Mucosa of gallbladder (tissue), 1 donor: ENCODE results near the gene U2AF1L4. TPM values are rescaled to one million over a fixed set of nuclear protein-coding genes. Genes with fewer than 3 reads are reported as not detected.

Experiments used
- DNase-seq: peaks from one replicate; pipeline ENCODE4 v3.0.0-alpha.2; 2020; ENCODE audit warnings: low spot score
- total RNA-seq: library from RNA; stranded (reverse); gene quantifications from one replicate; pipeline ENCODE4 v1.2.1, GENCODE V29; 2021
- donor health status: DM: no; HTN: no; CAD: no.

Gene U2AF1L4
- total RNA-seq, 1 donor from 2014 or later = 23.9 TPM

DNA sequence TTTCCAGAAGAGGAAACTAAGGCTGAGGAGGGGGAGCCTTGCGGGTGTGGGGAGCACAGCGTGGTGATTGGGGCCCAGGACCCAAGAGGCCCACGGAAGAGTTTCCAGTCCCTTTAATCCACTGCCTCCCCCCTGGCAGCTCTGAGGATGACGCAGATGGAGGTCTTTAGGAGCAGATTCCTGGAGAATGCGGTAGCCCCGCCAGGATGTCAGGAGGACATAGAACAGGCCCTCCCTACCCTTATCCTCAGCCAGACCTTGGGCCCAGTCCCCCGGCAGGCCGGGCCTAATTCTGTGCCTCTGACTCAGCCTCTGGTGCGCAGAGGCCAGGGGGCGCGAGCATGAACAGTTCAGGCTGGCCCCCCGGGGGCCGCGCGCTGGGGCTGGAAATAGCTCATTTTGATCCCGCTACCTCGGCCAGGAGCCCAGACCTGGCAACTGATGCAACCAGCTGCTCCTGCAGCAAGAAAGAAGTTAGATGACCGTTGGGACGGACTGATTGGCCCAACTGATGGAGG, 12.1 kb upstream of the U2AF1L4 start:
- DNase-seq = peak; percentile 91

DNA sequence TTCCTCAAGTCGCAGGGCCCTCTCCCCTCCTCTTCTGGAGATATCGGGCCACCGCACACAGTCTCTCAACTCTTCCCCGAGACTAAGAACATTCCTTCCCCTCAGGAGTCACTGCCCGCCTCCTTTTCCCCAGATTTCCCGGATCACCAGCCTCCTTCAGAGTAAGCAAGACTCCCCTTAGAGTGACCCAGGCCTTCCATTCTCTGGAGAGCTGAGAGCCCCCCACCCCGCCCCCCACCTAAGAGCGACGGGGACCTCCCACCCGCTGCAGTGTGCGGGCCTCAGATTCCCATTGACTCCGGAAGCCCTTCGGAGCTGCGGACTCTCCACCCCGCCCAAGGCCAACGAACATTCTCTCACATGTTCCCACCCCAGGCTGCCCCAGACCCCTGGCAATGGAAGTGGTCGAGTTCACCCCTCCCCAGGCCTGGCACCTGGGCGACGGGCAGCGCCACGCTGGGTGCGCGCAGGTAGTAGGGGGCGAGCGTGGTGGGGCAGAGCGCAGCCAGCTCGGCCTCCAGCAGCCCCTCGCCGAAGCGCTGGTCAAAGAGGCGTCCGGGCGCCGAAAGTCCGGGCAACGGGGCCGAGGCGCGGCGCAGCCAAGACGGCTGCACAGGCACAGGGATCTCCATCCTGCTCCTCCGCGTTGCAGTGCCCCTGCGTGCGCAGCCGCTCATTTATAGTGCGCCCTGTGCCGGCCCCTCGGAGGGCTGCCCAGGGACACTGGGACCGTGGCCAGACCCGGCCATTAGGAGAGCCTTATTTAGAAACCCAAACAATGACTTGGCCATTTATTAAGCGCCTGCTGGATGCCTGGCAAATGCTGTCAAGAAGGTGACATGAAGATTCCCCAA, 11.4 kb upstream of the U2AF1L4 start, which contains the start of gene HSPB6:
Gene HSPB6 (minus strand): TSS at position 653 of the 854 bp plus-strand sequence. CDS start 21 bp downstream, at position 632.
- DNase-seq = peak; percentile 65

DNA sequence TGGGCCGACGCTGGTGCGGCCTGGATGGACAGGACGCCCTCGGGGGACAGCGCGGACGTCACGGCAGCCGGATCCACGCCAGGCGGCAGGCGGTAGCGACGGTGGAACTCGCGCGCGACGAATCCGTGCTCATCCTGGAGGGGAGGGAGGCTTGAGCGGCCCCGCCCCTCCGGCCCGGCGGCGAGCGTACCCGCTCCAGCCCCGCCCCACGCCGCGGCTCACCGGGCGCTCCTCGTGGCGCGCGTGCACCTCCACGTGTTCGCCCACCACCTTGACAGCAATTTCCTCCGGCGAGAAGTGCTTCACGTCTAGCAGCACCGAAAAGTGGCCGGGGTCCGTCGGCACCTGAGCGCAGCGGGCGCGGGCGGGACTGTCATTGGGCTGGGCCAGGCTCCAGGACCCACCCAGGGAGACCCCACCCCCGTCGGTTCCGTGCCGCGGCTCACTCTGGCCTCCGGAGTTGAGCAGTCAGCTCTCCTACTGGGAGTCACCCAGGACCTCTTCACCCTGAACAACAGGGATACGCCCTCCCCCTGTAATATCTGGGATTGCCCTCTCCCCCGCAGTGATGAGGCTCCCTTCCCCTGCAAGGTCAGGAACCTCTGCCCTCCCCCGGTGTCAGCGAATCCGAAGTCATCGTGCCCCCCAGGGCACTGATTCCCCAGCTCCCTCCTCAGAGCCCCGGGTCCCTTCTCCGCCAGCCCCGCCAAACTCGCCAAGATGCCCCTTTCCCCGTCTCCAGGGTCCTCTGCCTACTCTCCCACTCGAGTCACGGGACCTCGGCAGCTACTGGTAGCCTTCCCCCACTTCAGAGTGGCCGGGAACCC, 10.5 kb upstream of the U2AF1L4 start:
- DNase-seq = peak; percentile 83

DNA sequence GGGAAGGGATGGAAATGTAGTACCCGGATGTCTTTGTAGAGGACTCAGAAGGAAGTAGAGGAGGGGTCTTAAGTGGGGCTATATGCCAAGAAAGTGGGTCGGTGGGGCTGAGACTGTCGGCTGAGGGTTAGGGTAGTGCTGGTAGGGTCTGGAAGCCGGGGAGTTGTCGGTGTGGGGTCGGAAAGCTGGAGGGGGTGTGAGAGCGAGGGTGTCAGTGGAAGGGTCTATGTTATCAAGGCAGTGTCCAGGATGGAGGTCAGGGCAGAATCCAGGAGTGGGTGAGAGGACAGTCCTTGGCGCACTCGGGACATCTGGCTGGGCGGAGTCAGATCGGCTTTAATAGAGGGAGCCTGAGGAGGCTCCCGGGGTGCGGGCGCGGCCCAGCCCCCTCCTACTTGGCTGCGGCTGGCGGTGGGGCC, 9.9 kb upstream of the U2AF1L4 start:
- no peak for DNase-seq

DNA sequence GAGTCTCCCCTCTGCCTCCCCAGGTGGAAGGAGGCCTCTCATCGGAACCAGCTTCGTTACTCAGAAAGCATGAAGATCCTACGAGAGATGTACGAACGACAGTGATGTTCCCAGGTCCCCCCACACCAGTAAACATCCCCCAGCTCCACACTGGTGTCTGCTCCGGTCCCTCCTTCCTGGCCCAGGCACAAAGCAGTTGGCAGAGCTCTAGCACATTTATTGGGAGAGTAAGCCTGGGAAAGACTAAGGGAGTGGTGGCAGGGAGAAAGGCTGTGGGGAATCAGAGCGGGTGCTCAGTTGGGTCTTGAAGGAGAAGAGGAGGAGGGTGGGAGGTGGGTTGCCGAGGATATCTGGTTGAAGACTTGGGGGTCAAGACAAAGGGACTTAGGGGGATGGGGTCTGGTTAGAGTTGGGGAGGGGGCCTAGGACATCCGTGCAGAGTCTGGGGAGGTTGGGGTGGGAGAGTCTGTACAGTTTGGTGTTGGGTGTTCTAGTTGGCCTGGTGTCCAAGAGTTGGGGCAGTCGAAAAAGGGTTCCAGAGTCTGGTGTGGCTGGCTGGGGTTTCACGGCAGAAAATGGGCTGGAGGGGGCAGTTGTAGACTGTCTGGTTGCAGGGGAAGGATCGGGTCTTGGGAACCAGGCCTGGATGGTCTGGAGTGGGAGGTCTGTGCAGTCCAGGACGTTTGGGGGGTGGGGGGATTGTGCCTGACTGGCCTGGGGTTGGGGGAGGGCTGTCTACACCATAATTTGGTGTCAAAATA, 9.3 kb upstream of the U2AF1L4 start:
- DNase-seq = no peak

DNA sequence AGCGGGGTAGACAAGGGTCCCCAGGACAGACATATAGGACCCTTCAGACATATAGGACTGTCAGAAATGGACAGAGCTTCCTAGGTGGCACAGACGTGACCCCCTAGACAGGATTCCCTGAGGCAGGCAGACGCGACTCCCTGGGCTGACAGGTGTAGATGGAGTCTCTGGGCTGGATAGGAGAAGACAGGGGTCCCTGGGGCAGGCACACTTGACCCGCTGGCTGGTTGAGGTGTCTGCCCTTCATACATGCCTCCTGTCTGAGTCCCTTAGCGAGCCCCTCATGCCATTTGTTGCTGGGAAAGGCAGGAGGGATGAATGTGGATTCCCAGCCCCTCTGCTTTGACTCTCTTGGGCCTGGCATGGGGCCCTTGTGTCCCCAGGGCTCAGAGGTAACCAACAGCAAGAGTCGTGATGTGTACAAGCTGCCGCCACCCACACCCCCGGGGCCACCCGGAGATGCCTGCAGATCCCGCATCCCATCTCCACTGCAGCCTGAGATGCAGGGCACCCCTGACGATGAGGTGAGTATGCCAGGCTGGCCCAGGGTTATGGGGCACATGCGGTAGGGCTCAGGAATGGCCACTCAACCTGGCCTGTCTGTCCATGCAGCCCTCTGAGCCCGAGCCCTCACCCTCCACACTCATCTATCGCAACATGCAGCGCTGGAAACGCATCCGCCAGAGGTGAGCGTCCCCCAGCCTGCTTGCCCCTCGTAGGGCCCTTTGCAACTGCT, 8.6 kb upstream of the U2AF1L4 start:
- DNase-seq = no peak

DNA sequence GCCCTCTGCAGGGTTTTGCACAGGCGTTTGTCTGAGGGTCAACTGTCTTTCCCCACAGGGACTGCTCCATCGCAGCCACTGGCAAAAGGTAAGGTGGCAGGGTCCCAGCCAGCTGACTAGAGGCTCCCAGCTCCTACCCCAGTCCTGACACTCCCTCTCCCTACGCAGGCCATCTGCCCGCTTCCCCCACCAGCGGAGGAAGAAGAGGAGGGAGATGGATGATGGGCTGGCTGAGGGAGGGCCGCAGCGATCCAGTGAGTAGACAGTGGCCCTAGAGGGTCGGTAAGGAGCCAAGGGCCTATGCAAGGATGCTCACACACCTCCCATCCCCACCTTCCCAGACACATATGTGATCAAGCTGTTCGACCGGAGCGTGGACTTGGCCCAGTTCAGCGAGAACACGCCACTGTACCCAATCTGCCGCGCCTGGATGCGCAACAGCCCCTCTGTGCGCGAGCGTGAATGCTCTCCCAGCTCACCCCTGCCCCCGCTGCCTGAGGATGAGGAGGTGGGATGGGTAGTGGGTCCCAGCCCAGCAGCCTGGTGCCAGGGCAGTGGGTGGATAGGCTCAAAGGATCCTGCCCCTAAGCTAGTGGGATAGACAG, 7.6 kb upstream of the U2AF1L4 start:
- no peak for DNase-seq

DNA sequence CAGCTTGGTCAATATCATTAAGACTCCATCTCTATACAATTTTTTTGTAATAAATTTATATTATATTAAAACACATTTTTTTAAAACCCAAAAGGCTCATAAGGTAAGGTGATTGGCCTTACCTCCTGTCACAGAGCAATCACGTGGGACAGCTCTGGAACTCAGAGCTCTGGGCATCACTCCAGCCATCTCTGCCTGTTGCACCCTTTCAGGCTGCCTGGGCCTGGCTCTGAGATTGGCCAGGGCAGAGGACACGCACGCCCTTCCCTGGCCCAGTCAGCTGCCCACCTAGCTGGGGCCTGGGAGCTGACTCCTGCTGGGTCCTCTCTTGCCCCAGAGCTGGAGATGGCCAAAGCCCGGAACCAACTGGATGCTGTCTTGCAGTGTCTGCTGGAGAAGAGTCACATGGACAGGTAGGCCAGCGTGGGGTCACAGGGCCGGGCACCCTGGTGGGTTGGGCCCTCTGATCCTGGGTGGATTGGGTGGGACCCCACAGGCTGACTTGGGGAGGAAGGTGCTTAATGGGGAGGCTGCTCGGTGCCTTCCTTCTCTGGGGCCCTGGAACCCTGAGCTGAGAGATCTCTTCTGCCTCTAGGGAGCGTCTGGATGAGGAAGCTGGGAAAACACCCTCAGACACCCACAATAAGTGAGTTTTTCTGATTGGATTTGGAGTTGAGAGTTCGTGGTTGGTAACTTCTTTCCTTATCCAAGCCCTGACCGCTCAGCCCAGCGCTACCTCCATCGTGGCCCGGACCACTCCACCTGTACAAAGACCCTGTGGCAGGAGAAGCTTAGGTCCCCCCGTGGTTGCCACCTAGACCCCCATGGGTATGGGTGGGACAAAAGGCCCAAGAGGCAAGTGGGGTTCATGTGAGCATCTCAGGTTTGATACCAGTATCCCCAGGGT, 6.9 kb upstream of the U2AF1L4 start:
- DNase-seq = no peak

DNA sequence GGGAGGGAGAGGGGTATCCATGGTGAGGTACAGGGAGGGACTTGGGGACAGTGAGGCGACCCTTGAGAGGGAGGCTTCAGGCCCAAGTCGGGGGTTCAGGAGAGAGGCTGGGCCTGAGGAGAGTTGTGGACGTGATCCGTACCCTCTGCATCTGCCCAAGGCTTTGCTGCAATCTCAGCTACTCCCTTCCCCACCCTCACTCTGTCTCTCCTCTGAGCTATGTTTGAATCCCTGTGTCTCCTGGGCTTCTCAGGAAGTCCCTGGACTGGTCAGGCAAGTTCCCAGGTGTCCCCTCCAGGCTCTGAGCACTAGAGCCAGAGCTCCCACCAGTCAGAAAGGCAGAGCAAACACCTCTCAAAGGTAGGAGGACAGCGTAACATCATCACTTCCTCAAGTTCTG, 4.9 kb upstream of the U2AF1L4 start:
- DNase-seq = no peak

DNA sequence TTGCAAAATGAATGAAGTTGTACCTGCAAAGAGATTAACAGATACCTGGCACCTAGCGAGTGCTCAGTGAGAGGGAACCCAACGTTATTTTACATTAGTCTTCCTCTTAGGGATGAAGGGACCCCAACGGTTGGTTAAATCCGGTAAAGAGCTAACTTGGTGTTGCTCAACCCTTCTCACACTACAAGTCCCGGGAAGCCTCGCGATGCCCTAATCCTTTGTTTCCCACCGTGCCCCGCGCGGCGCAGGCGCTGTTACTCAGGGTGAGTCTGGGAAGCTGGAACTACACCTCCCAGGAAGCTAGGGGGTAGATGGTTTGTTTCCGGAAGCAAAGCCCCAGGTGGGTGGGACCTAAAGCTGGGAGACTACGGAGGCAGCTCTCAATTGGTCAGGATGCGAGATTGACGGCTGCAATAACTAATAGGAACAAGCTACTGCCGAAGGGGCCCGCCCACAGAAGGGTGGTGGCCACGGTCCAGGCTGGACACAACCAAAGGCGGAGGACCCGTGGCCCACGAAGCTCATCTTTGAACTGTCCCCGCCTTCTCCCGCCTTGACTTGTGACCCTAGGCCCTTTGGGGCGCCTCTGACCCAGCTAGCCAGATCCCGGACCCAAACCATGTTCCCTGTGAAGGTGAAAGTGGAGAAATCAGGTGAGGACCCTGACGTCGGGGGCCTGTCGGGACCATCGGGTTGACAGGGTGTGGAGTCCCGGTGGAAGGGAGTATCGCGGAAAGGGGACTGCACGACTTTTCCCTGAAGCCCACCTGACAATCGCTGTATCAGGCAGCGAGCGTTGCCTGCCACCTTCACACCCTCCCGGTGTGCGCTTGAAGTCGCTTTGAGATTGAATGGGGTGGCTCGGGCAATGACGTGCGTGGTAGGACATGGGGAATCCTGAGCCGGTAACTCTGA, 3.1 kb upstream of the U2AF1L4 start, which contains the start of gene LIN37:
Gene LIN37 (plus strand): TSS at position 471 of the 915 bp plus-strand sequence. CDS start 149 bp downstream, at position 620.
- peak; percentile 99 for DNase-seq

DNA sequence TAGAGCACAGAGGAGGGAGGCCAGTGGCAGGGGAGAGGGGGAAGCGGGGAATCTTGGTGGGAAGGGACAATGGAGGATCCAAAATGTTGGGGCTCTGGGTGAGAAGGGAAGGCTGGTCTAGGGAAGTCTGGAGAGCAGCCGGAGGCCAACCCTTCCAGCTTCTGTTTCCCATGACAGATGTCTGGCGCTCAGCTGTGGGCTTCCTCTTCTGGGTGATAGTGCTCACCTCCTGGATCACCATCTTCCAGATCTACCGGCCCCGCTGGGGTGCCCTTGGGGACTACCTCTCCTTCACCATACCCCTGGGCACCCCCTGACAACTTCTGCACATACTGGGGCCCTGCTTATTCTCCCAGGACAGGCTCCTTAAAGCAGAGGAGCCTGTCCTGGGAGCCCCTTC, 1.3 kb upstream of the U2AF1L4 start:
- no peak for DNase-seq

DNA sequence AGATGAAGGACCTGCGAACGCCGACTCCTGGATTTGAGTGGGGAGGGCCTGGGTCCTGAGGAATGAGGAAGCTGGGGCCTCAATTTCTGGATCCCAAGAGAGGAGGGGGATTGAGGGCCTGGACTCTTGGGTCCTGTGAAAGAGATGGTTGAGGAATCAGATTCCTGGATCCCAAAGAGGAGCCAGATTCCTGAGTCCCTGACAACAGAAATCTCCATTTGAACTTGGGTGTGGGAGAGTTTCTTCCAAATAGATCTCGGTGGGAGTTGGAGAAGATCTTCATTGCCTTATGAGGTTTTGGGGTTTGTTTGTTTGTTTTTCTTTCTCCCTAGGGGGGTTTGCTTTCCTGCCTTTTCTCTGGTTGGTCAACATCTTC, 857 bp upstream of the U2AF1L4 start:
- no peak for DNase-seq

DNA sequence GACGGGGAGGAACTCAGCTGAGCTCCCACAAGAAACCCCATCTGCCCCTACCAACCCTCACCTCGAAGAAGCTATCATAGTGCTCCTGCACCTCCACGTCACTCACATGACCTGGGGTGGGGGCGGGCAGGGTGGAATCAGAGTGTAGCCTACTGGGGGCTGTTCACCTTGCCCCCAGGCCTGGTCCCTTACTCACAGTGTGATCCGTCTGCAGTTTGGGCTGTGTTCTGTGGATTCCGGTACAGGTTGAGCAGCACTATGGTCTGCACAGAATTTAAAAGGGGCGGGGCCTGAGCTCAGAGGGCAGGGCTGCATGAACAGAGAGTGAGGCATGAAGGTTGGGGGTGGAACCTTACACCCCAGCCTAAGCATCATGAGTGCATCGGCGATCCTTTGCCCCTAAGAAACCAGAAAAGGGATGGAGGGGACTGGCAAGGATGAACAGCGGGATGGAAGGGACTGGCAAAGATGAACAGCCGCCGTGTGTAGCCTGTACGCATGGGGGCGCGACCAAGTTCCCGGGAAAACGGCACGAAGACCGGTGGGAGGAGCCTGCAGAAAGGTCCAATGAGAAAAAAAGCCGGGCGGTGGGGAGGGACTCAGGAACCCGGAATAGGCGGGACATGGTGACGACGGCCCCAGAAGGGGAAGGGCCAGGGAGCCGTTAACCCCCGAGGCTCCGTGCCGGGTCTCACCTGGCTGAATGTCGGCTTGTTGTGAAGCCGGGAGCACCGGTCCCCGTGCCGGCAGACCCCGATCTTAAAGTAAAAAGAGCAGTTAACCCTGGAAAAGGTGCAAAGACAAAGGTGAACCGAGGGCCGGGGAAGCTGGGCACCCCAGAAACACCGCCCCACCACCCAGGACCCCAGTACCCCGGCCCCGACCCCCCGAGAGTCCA, 539 bp downstream of the U2AF1L4 start:
- DNase-seq = peak; percentile 96

DNA sequence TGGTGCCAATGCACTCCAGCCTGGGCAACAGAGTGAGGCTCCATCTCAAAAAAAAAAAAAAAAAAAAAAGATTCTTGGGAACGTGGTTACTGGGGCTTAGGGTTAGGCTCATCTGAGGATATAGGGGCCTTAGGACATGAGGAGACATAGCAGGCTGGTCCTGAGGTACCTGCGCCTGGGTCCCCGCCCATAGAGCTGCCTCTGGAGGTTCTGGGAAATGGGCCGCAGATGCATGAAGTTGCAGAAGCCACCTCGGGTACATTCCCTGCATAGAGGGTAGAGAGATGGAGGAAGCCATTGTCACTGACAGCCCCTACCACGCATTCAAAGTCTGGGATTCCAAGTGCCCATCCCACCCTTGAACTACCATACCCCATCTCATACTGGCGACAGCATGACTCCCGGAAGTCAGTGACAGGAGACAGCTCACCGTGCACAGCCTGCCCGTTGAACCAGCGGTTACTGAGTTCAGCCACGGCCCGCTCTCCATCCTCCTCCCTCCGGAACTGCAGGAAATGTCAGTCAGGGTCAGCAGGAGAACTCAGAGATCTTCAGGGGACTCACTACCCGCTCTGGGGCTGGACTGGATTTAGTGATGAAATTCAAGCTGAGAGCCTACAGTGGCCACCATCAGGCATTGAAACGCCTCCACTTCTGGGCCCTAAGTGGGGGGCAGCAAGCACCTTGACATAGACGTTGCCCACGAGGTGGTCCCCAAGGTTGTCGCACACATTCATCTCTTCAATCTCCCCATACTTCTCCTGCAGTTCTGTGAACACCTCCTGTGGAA, 1.4 kb downstream of the U2AF1L4 start:
- no peak for DNase-seq

DNA sequence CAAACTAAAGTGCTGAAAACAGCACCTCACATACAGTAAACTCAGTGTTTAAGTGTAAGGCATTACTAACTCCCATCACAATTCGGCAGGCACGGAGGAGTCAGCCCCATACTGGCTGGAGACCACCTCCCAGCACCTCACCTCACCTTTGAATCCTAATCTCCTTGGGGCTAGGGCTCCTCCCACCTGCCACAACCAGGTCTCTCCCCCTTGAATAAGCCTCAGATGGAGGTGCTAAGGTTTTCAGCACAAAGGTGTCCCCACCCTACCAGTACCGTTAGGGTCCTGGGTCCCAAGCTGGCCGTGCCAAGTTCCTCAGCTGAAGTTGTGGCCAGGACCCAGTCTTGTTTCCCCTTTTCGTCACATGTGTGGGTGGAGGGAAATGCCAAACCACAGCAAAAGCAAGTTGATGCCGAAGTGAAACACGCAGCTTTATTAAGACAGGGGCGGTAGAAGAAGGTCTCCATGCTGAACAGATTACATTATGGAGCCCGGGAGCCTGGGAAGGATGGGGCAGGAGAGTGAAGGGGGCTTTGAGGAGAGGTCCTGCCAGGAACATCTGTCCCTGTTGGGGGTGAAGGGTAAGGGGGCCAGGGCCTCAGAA, 3.0 kb downstream of the U2AF1L4 start, which contains the start of gene IGFLR1:
Gene IGFLR1 (minus strand): TSS at position 332 of the 604 bp plus-strand sequence. CDS start 1,272 bp downstream, outside the sequence.
- no peak for DNase-seq

DNA sequence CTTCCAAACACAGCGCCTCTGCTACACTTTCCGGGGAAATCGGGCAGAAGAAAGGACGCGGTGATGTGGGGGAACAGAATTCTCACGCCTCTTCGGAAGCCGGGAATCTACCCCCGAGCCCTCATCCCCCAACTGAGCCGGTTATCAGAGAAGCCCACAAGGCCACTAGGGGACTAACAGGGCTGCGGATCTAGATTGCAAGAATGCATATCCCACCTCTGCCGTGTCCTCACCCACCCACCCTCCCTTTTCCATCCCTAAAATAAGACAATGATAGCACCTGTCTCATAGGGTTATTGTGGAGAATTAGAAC, 4.1 kb downstream of the U2AF1L4 start:
- DNase-seq = no peak
